Esophagus squamous epithelium (tissue), 4 donors: Measurements from ENCODE around the gene OR13C3.

Experiments
- POLR2A ChIP-seq, 4 donors: fragments of 450-650 bp; IDR thresholded peaks; one replicate each; pipeline ENCODE4 v1.6.1; 2017; ENCODE audit warnings: antibody characterized with exemption in 4 of 4, mild to moderate bottlenecking in 4 of 4, moderate library complexity in 3 of 4
- TF ChIP-seq, protein P1 (sequence below), 6 experiments: fragments of 450-650 bp in 4 of 6; fragments of 200-600 bp in 2 of 6; sonication (generic) in 2 of 6; IDR thresholded peaks; one replicate each; pipeline ENCODE4 v1.5.1; 2016 to 2019; ENCODE audit warnings: antibody characterized with exemption in 6 of 6, mild to moderate bottlenecking in 4 of 6, moderate library complexity in 4 of 6

DNA sequence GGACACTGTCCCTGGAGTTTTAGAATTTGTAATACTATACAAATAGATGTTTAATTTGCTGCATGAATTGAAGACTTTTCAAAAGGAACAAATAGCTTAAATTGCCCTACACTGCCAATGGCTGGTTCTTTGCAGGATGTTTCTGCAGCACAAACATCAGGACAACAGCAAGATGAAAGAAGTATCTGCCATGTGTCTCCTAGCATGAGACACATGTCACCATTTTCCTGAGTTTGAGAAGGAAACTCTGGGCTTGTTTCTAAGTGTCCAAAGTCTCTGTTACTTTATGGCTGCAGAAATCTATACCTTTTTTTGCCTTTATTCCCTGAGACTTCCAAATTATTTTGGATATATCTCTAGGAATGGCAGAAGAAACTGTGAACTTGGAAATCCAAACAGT lies 33.2 kb downstream of the OR13C3 start:
- TF ChIP-seq, protein P1, sequence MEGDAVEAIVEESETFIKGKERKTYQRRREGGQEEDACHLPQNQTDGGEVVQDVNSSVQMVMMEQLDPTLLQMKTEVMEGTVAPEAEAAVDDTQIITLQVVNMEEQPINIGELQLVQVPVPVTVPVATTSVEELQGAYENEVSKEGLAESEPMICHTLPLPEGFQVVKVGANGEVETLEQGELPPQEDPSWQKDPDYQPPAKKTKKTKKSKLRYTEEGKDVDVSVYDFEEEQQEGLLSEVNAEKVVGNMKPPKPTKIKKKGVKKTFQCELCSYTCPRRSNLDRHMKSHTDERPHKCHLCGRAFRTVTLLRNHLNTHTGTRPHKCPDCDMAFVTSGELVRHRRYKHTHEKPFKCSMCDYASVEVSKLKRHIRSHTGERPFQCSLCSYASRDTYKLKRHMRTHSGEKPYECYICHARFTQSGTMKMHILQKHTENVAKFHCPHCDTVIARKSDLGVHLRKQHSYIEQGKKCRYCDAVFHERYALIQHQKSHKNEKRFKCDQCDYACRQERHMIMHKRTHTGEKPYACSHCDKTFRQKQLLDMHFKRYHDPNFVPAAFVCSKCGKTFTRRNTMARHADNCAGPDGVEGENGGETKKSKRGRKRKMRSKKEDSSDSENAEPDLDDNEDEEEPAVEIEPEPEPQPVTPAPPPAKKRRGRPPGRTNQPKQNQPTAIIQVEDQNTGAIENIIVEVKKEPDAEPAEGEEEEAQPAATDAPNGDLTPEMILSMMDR (IDR thresholded peaks at IDR 0.05): no peak
- no peak for TF ChIP-seq POLR2A (IDR thresholded peaks at IDR 0.05)
